ENCODE results near the gene GRK4.
"Not testable (repeated sequence)": the region's sequence is repeated elsewhere in the genome, so short reads cannot be mapped to it uniquely, and the experiment has no call there.

GRK4 gene

GRCh38 chr4:3046623-3047022, 83.3 kb downstream of the GRK4 start:
- Histone ChIP-seq H3K9me3 (ENCODE audit: insufficient read depth, low read depth, low read length) (no peaks in the 10 kb centered on the region), H3K9ac (ENCODE audit: low read depth, low read length, poor library complexity, severe bottlenecking) (no peak overlapping the region), H4K20me1 (ENCODE audit: insufficient read depth, low read length, poor library complexity, severe bottlenecking) (no peaks in the 10 kb centered on the region), H3K79me2 (ENCODE audit: insufficient read depth, low read length) (no peaks in the 10 kb centered on the region), H3K4me1 (ENCODE audit: insufficient read depth, low read length, poor library complexity, severe bottlenecking) (peaks cover 13% of the 10 kb centered on the region), H3K4me3 (ENCODE audit: low read length, poor library complexity, severe bottlenecking) (no peak overlapping the region), H3F3A (ENCODE audit: low read depth) (no peaks in the 10 kb centered on the region), H3K36me3 (ENCODE audit: insufficient read depth, low read length) (no peaks in the 10 kb centered on the region), H2AFZ (ENCODE audit: low read length) (no peak overlapping the region), H3K4me2 (ENCODE audit: low read depth, low read length, poor library complexity, severe bottlenecking) (no peak overlapping the region), H3K27me3 (ENCODE audit: insufficient read depth, low read length, poor library complexity, severe bottlenecking) (no peaks in the 10 kb centered on the region), H3K9me2 (replicated peaks; ENCODE audit: low read depth, low read length) (no peaks in the 10 kb centered on the region)
- no peak for TF ChIP-seq CTCF (conservative IDR thresholded peaks at IDR 0.05; ENCODE audit: low read length)
- TF ChIP-seq EZH2phosphoT487 (IDR thresholded peaks at IDR 0.05; ENCODE audit: borderline replicate concordance), result no peak

GRCh38 chr4:3047464-3048286, 84.3 kb downstream of the GRK4 start:
- Histone ChIP-seq H3K36me3 (ENCODE audit: insufficient read depth, low read length) (no peaks in the 10 kb centered on the region), H3K9ac (ENCODE audit: low read depth, low read length, poor library complexity, severe bottlenecking) (no peak overlapping the region), H3K4me3 (ENCODE audit: low read length, poor library complexity, severe bottlenecking) (peak overlapping the region; percentile 48), H3K4me2 (ENCODE audit: low read depth, low read length, poor library complexity, severe bottlenecking) (peak overlapping the region; percentile 60), H4K20me1 (ENCODE audit: insufficient read depth, low read length, poor library complexity, severe bottlenecking) (no peaks in the 10 kb centered on the region), H3K27me3 (ENCODE audit: insufficient read depth, low read length, poor library complexity, severe bottlenecking) (no peaks in the 10 kb centered on the region), H3K9me2 (replicated peaks; ENCODE audit: low read depth, low read length) (no peaks in the 10 kb centered on the region), H3F3A (ENCODE audit: low read depth) (no peaks in the 10 kb centered on the region), H2AFZ (ENCODE audit: low read length) (peak overlapping the region; percentile 87), H3K79me2 (ENCODE audit: insufficient read depth, low read length) (no peaks in the 10 kb centered on the region), H3K4me1 (ENCODE audit: insufficient read depth, low read length, poor library complexity, severe bottlenecking) (peaks cover 9% of the 10 kb centered on the region), H3K9me3 (ENCODE audit: insufficient read depth, low read depth, low read length) (no peaks in the 10 kb centered on the region)
- no peak for TF ChIP-seq EZH2phosphoT487 (IDR thresholded peaks at IDR 0.05; ENCODE audit: borderline replicate concordance)
- TF ChIP-seq CTCF (conservative IDR thresholded peaks at IDR 0.05; ENCODE audit: low read length), result peak; percentile 67

GRCh38 chr4:3051141-3051897, 87.9 kb downstream of the GRK4 start:
- not testable (repeated sequence) for H3K9me3 ChIP-seq (ENCODE audit: insufficient read depth, low read depth, low read length); H2AFZ ChIP-seq (ENCODE audit: low read length); H3K9me2 ChIP-seq (replicated peaks; ENCODE audit: low read depth, low read length); H3K27me3 ChIP-seq (ENCODE audit: insufficient read depth, low read length, poor library complexity, severe bottlenecking); H3K9ac ChIP-seq (ENCODE audit: low read depth, low read length, poor library complexity, severe bottlenecking); H3K4me3 ChIP-seq (ENCODE audit: low read length, poor library complexity, severe bottlenecking); H4K20me1 ChIP-seq (ENCODE audit: insufficient read depth, low read length, poor library complexity, severe bottlenecking); H3F3A ChIP-seq (ENCODE audit: low read depth); H3K79me2 ChIP-seq (ENCODE audit: insufficient read depth, low read length); H3K36me3 ChIP-seq (ENCODE audit: insufficient read depth, low read length); H3K4me1 ChIP-seq (ENCODE audit: insufficient read depth, low read length, poor library complexity, severe bottlenecking); H3K4me2 ChIP-seq (ENCODE audit: low read depth, low read length, poor library complexity, severe bottlenecking)

Measured in Loucy (cell line).